DND-41 (cell line): ENCODE results near the gene DCUN1D1.

Experiments used
- ATAC-seq: fragments of 200-7000 bp; cut with Tn5 transposase; 3 replicates; pipeline ENCODE4 v1.9.1; 2021; ENCODE audit warnings: low read depth; ENCODE audit not compliant: insufficient read depth
- DNase-seq: peaks from one replicate; pipeline ENCODE4 v3.0.0-alpha.2; 2020
- H2AFZ ChIP-seq: 2 replicates; pipeline ENCODE4 v1.6.0; 2012; ENCODE audit warnings: low read depth, low read length
- H3K27ac ChIP-seq: 2 replicates; pipeline ENCODE4 v1.5.1; 2012; ENCODE audit warnings: low read length, inconsistent platforms
- H3K27me3 ChIP-seq: fragments of 200-600 bp; sonication (generic); 2 replicates; pipeline ENCODE4 v1.6.0; 2012; ENCODE audit warnings: low read length, mild to moderate bottlenecking, inconsistent platforms; ENCODE audit not compliant: insufficient read depth, poor library complexity
- H3K36me3 ChIP-seq: 2 replicates; pipeline ENCODE4 v1.5.1; 2012; ENCODE audit warnings: low read length, inconsistent platforms; ENCODE audit not compliant: insufficient read depth
- H3K4me1 ChIP-seq: 2 replicates; pipeline ENCODE4 v1.5.1; 2012; ENCODE audit warnings: mild to moderate bottlenecking, low read length; ENCODE audit not compliant: insufficient read depth
- H3K4me2 ChIP-seq: 2 replicates; pipeline ENCODE4 v1.6.0; 2012; ENCODE audit warnings: mild to moderate bottlenecking, moderate library complexity, low read length, inconsistent platforms; ENCODE audit not compliant: insufficient read depth
- H3K4me3 ChIP-seq, 2 experiments: fragments of 200-600 bp in 1 of 2; shearing (Covaris generic) in 1 of 2; 2 replicates each; pipeline ENCODE4 v1.5.1; 2012 to 2016; ENCODE audit warnings: inconsistent platforms in 2 of 2, low read length in 2 of 2, mild to moderate bottlenecking in 2 of 2, low read depth in 1 of 2, moderate library complexity in 1 of 2
- H3K79me2 ChIP-seq: 2 replicates; pipeline ENCODE4 v1.6.0; 2012; ENCODE audit warnings: low read length, inconsistent platforms; ENCODE audit not compliant: insufficient read depth
- H3K9ac ChIP-seq: 2 replicates; pipeline ENCODE4 v1.6.0; 2012; ENCODE audit warnings: low read depth, mild to moderate bottlenecking, inconsistent platforms, low read length, moderate library complexity
- H3K9me3 ChIP-seq: 2 replicates; pipeline ENCODE4 v1.5.1; 2012; ENCODE audit warnings: low read length, moderate library complexity, mild to moderate bottlenecking, inconsistent platforms; ENCODE audit not compliant: insufficient read depth, severe bottlenecking
- H4K20me1 ChIP-seq: 2 replicates; pipeline ENCODE4 v1.6.0; 2012; ENCODE audit warnings: low read length; ENCODE audit not compliant: insufficient read depth
- CTCF ChIP-seq: IDR thresholded peaks from 2 replicates; pipeline ENCODE4 v1.5.1; 2012; ENCODE audit warnings: borderline replicate concordance, low read length, moderate library complexity, mild to moderate bottlenecking; ENCODE audit not compliant: poor library complexity, severe bottlenecking; ENCODE audit errors: extremely low read depth
- EZH2 ChIP-seq: IDR thresholded peaks from 3 replicates; pipeline ENCODE4 v1.6.1; 2012; ENCODE audit warnings: borderline replicate concordance, low read depth, mild to moderate bottlenecking, moderate library complexity, low read length, inconsistent platforms; ENCODE audit not compliant: severe bottlenecking

Gene DCUN1D1

GRCh38 chr3:182895513-182896112 lies 84.7 kb downstream of the DCUN1D1 start:
- no peak for ATAC-seq
- H3K4me3 ChIP-seq: no peak overlapping the region
- no peaks in the 10 kb centered on the region for H4K20me1 ChIP-seq
- H3K4me1 ChIP-seq: no peaks in the 10 kb centered on the region
- H3K9me3 ChIP-seq: no peaks in the 10 kb centered on the region
- no peak for DNase-seq
- no peak overlapping the region for H3K27ac ChIP-seq
- no peaks in the 10 kb centered on the region for H3K27me3 ChIP-seq
- H2AFZ ChIP-seq: no peak overlapping the region
- peaks cover 40% of the 10 kb centered on the region for H3K36me3 ChIP-seq
- H3K79me2 ChIP-seq: no peaks in the 10 kb centered on the region
- H3K4me2 ChIP-seq: no peak overlapping the region
- H3K9ac ChIP-seq: no peak overlapping the region
- TF ChIP-seq CTCF: no peak
- TF ChIP-seq EZH2: no peak

DNA sequence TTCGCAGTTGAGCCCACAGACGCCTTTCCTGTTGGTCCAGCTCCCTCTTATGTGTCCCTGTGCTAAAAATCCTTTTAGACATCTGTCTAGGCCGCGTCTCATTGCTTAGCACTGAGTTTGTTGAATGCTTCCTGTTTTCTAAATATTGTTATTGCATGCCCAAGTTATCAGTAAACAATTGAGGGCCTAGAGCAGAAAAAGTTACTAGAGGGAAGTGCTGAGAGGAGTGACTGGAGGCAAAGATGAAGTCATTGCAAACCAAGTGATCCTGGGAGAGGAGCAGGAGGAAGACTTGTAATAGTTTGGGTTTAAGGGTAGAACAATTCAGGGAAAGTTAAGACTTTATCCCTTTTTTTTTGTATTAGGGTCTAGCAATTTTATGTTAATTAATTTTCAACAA lies 88.1 kb downstream of the DCUN1D1 start:
- Histone ChIP-seq H3K4me1 (no peaks in the 10 kb centered on the region), H3K79me2 (no peaks in the 10 kb centered on the region), H4K20me1 (no peaks in the 10 kb centered on the region), H3K36me3 (peaks cover 37% of the 10 kb centered on the region; the same call in 1 of the 2 replicates), H3K4me2 (no peak overlapping the region), H3K4me3 (no peak overlapping the region), H3K9me3 (no peaks in the 10 kb centered on the region), H3K27ac (no peak overlapping the region), H3K9ac (no peak overlapping the region), H3K27me3 (no peaks in the 10 kb centered on the region), H2AFZ (no peak overlapping the region)
- TF ChIP-seq EZH2 (no peak), CTCF (no peak)
- DNase-seq: no peak
- ATAC-seq: no peak

DNA sequence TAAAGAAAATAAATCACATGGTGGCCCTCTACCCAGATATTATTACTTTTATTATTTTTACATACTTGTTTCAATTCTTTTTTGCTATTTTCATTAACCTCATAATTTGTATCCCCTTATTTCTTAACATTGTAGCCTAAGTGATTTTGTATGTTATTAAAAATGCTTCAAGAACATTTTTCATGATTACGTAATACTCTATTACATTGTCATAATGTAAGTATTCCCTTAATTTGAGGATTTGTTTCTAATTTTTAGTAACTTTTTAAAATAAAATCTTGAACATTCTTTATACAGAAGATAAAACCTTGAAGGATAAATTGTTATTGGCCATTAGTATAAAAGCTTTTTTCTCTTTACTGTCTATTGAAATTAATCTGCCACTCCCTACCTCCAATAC lies 89.0 kb downstream of the DCUN1D1 start:
- Histone ChIP-seq H3K36me3 (peaks cover 34% of the 10 kb centered on the region; the same call in 1 of the 2 replicates), H3K9ac (no peak overlapping the region), H3K27ac (no peak overlapping the region), H3K4me3 (no peak overlapping the region), H4K20me1 (no peaks in the 10 kb centered on the region), H3K4me1 (no peaks in the 10 kb centered on the region), H3K27me3 (no peaks in the 10 kb centered on the region), H2AFZ (no peak overlapping the region), H3K79me2 (no peaks in the 10 kb centered on the region), H3K4me2 (no peak overlapping the region), H3K9me3 (no peaks in the 10 kb centered on the region)
- no peak for DNase-seq
- no peak for ATAC-seq
- no peak for TF ChIP-seq CTCF
- no peak for TF ChIP-seq EZH2
